Measurements from ENCODE around the gene NDUFA9.

Gene NDUFA9

GRCh38 chr12:4648501-4649357, at the start of gene NDUFA9, which contains the start of gene AKAP3:
Gene NDUFA9 (plus strand): TSS chr12:4649114. CDS start chr12:4649127, 13 bp downstream.
Gene AKAP3 (minus strand): TSS chr12:4649051. CDS start chr12:4638196, 10,855 bp downstream.
- peak; percentile 81 to 90 for DNase-seq

- no peak for DNase-seq
These were observed 45.5 kb upstream of the NDUFA9 start for GRCh38 chr12:4603421-4603820.

GRCh38 chr12:4603946-4604345, 45.0 kb upstream of the NDUFA9 start:
- no peak for DNase-seq

- peak; percentile 65 to 91 for DNase-seq
These were observed 44.2 kb upstream of the NDUFA9 start for GRCh38 chr12:4604684-4605193.

GRCh38 chr12:4607056-4607455, 41.9 kb upstream of the NDUFA9 start:
- DNase-seq, result no peak

GRCh38 chr12:4609071-4609470, 39.8 kb upstream of the NDUFA9 start:
- no peak for DNase-seq

- DNase-seq, result peak; percentile 63 to 81
These were observed 38.4 kb upstream of the NDUFA9 start for GRCh38 chr12:4610481-4610880.

- DNase-seq, result no peak
These were observed 33.2 kb upstream of the NDUFA9 start for GRCh38 chr12:4615667-4616066.

- DNase-seq, result no peak
These were observed 27.4 kb upstream of the NDUFA9 start for GRCh38 chr12:4621511-4621910.

GRCh38 chr12:4626543-4626942, 22.4 kb upstream of the NDUFA9 start:
- DNase-seq, result no peak

- DNase-seq, result no peak
These were observed 20.5 kb upstream of the NDUFA9 start for GRCh38 chr12:4628406-4628805.

GRCh38 chr12:4630262-4630661, 18.7 kb upstream of the NDUFA9 start:
- DNase-seq, result no peak

- DNase-seq, result no peak
These were observed 5.2 kb upstream of the NDUFA9 start for GRCh38 chr12:4643747-4644146.

GRCh38 chr12:4645023-4645422, 3.9 kb upstream of the NDUFA9 start:
- no peak for DNase-seq

- peak in 1 of 2 experiments; percentile 17 for DNase-seq
These were observed 812 bp upstream of the NDUFA9 start for GRCh38 chr12:4648104-4648500.

- no peak for DNase-seq
These were observed 396 bp downstream of the NDUFA9 start for GRCh38 chr12:4649358-4649661.

GRCh38 chr12:4653257-4653656, 4.3 kb downstream of the NDUFA9 start:
- DNase-seq, result no peak

GRCh38 chr12:4653691-4654090, 4.8 kb downstream of the NDUFA9 start:
- DNase-seq, result no peak

- no peak for DNase-seq
These were observed 15.1 kb downstream of the NDUFA9 start for GRCh38 chr12:4663971-4664505.

GRCh38 chr12:4665236-4665635, 16.3 kb downstream of the NDUFA9 start:
- DNase-seq, result no peak

- no peak for DNase-seq
These were observed 30.8 kb downstream of the NDUFA9 start for GRCh38 chr12:4679711-4680110.

GRCh38 chr12:4681732-4682131, 32.8 kb downstream of the NDUFA9 start:
- DNase-seq, result no peak

- DNase-seq, result no peak
These were observed 36.4 kb downstream of the NDUFA9 start for GRCh38 chr12:4685317-4685716.

- DNase-seq, result no peak
These were observed 41.8 kb downstream of the NDUFA9 start for GRCh38 chr12:4690760-4691159.
